GM12801 (cell line): ENCODE results near the gene HES3.

ENCODE experiments used
- CTCF ChIP-seq: IDR thresholded peaks from one replicate; pipeline ENCODE4 v1.5.1; 2011; ENCODE audit warnings: control low read depth; ENCODE audit not compliant: insufficient read length; ENCODE audit errors: extremely low read depth

HES3 gene

GRCh38 chr1:6223617-6224016 is 20.4 kb upstream of the HES3 start:
- TF ChIP-seq CTCF, result no peak

- TF ChIP-seq CTCF, result no peak
Observed at GRCh38 chr1:6224718-6225117, 19.3 kb upstream of the HES3 start.

DNA sequence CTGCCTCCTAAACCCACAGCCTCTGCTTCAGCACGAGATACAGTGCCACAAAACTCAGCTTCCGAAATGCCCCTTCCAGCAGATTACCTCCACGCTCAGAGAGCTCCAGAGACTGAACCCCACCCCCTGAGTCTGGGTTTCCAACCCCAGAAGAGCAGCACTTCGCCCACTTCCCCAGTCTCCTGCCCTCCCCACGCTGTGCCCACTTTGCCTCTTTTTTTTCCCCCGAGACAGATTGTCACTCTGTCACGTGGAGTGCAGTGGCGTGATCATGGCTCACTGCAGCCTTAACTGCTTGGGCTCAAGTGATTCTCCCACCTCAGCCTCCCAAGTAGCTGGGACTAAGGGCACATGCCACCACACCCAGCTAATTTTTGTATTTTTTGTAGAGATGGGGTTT is 18.3 kb upstream of the HES3 start:
- no peak for TF ChIP-seq CTCF

- no peak for TF ChIP-seq CTCF
Observed at GRCh38 chr1:6233376-6233775, 10.6 kb upstream of the HES3 start.

- TF ChIP-seq CTCF, result no peak
Observed at GRCh38 chr1:6234502-6235295, 9.3 kb upstream of the HES3 start.

DNA sequence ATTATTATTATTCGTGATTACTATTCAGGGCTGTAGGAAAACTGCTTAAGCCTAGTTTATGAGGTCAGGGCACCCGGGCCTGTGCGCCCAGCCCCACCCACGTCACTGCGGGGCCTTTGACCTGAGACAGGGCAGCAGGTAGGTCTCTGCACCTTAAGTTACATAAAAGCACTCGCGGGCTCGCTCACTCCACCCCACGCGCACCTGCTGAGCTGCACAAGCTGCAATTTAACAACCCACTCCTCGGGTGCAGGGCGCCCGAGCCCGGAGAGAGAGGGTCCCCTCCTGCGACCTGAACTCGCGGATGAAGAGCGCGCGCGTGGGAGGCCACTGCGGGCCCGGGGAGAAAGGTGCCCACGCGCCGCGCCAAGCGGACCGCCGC is 8.7 kb upstream of the HES3 start:
- TF ChIP-seq CTCF, result no peak

DNA sequence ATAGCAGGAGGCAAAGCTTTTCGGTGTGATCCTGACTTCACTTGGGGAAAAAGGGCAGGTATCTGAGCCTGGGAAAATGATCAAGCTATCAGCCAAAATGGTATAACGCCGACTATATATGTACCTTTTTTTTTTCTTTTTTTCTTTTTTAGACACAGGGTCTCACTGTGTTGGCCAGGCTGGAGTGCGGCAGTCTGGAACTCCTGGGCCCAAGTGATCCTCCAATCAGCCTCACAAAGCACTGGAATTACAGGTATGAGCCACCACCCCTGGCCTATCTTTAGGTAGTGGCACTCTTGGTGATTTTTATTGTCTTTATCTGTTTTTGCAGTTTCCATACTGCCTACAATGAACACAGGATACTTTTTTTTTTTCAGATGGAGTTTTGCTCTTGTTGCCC is 6.9 kb upstream of the HES3 start:
- TF ChIP-seq CTCF, result no peak
